Right lobe of liver (tissue), 6 donors: ENCODE measurements around the gene EYA2. TPM values are rescaled to one million over a fixed set of nuclear protein-coding genes. Genes with fewer than 3 reads are reported as not detected.
A peak's percentile ranks its signal among the peaks of the same experiment; 100 is the strongest.
"Not testable (repeated sequence)": the region's sequence is repeated elsewhere in the genome, so short reads cannot be mapped to it uniquely, and the experiment has no call there.

Experiments used
- ATAC-seq, 4 donors: fragments of 200-7000 bp; cut with Tn5 transposase; one replicate each; pipeline ENCODE4 v1.9.1; 2020; ENCODE audit warnings: mild to moderate bottlenecking in 4 of 4, moderate library complexity in 4 of 4
- DNase-seq, 3 donors: peaks; one replicate each; pipeline ENCODE4 v3.0.0-alpha.2; 2020
- H3K27ac ChIP-seq, 3 donors: fragments of 200-600 bp; one replicate each; pipeline ENCODE4 v1.8.0; 2022
- H3K27me3 ChIP-seq, 2 donors: fragments of 200-600 bp; one replicate each; pipeline ENCODE4 v1.8.0; 2022
- H3K36me3 ChIP-seq, 4 donors: fragments of 200-600 bp; sonication (generic) in 1 of 4; one replicate each; pipeline versions ENCODE4 v1.5.1 to v1.8.0; 2017 to 2022; ENCODE audit warnings: control low read depth in 1 of 4
- H3K4me1 ChIP-seq, 4 donors: fragments of 200-600 bp; sonication (generic) in 1 of 4; one replicate each; pipeline versions ENCODE4 v1.5.1 to v1.8.0; 2017 to 2022; ENCODE audit warnings: control low read depth in 1 of 4
- H3K4me3 ChIP-seq, 3 donors: fragments of 200-600 bp; one replicate each; pipeline ENCODE4 v1.8.0; 2022
- H3K9me3 ChIP-seq, 4 donors: fragments of 200-600 bp; sonication (generic) in 1 of 4; one replicate each; pipeline versions ENCODE4 v1.5.1 to v1.8.0; 2017 to 2022; ENCODE audit warnings: control low read depth in 1 of 4
- POLR2A ChIP-seq: fragments of 450-650 bp; IDR thresholded peaks from one replicate; pipeline ENCODE4 v1.6.1; 2017; ENCODE audit warnings: antibody characterized with exemption, mild to moderate bottlenecking
- WGBS: methylation state at CpG from one replicate; pipeline ENCODE4 v1.1.6; 2018; ENCODE audit warnings: low coverage, low lambda C conversion rate; ENCODE audit not compliant: insufficient coverage; ENCODE audit errors: missing lambda C conversion rate; 5-methylcytosine and 5-hydroxymethylcytosine counted together
- intact Hi-C, 2 donors: fragments of 100-400 bp; cut with DNase I; formaldehyde crosslinking; loops; one replicate each; pipeline versions ENCODE4 v1.11.2 to v1.14.1; 2022
- total RNA-seq, 6 experiments: library from RNA; depleted of rRNA in 2 of 6; stranded (reverse); fragments of >200 nt in 2 of 6; fragmentation: NEBNext Ultra II Directional in 3 of 6; extraction: Animal tissue kit (Norgen Biotek cat#: 25700) in 3 of 6; gene quantifications; one replicate each; pipeline versions ENCODE4 v1.1.0 to v1.2.4, GENCODE V29; 2016 to 2023
- TF ChIP-seq, protein P1 (sequence below), 4 donors: fragments of 200-600 bp in 3 of 4; fragments of 450-650 bp in 1 of 4; IDR thresholded peaks; one replicate each; pipeline versions ENCODE4 v1.5.1 to v1.8.0; 2016 to 2022; ENCODE audit warnings: antibody characterized with exemption in 4 of 4, mild to moderate bottlenecking in 2 of 4
- donor health status: DM: no; HTN: yes; CAD: no.
- donor health status: DM: no; HTN: no; CAD: no.
- donor health status: DM: no; HTN: no; CAD: no.
- donor health status: DM: no; HTN: yes; CAD: no.
- donor health status: DM: no; HTN: yes; CAD: no.

The EYA2 gene
- total RNA-seq, 6 experiments from 2014 or later: 0.12 to 3.0 (median 0.49) TPM

GRCh38 chr20:47175493-47175892 lies 280.9 kb downstream of the EYA2 start:
- H3K27ac ChIP-seq: no peak overlapping the region
- H3K36me3 ChIP-seq: no peaks in the 10 kb centered on the region
- no peak overlapping the region for H3K4me3 ChIP-seq
- intact Hi-C loops: loop anchor here in 1 of 2 donors (10.0 kb wide), 1 partner anchor 449 kb away; no protein-coding TSS in a partner anchor
- H3K27me3 ChIP-seq: no peaks in the 10 kb centered on the region
- no peak for DNase-seq
- no peak for TF ChIP-seq POLR2A
- TF ChIP-seq, protein P1, sequence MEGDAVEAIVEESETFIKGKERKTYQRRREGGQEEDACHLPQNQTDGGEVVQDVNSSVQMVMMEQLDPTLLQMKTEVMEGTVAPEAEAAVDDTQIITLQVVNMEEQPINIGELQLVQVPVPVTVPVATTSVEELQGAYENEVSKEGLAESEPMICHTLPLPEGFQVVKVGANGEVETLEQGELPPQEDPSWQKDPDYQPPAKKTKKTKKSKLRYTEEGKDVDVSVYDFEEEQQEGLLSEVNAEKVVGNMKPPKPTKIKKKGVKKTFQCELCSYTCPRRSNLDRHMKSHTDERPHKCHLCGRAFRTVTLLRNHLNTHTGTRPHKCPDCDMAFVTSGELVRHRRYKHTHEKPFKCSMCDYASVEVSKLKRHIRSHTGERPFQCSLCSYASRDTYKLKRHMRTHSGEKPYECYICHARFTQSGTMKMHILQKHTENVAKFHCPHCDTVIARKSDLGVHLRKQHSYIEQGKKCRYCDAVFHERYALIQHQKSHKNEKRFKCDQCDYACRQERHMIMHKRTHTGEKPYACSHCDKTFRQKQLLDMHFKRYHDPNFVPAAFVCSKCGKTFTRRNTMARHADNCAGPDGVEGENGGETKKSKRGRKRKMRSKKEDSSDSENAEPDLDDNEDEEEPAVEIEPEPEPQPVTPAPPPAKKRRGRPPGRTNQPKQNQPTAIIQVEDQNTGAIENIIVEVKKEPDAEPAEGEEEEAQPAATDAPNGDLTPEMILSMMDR (IDR thresholded peaks at IDR 0.05): no peak
- H3K4me1 ChIP-seq: no peaks in the 10 kb centered on the region
- H3K9me3 ChIP-seq: no peaks in the 10 kb centered on the region
- 22% methylated on average over 6 of the region's 6 CpGs for WGBS
- peak in 2 of 4 donors; percentile 56 to 60 for ATAC-seq

GRCh38 chr20:47176217-47176616 lies 281.6 kb downstream of the EYA2 start:
- intact Hi-C loops: loop anchor here in 1 of 2 donors (10.0 kb wide), 1 partner anchor 449 kb away; no protein-coding TSS in a partner anchor
- not testable (repeated sequence) for H3K9me3 ChIP-seq, H3K36me3 ChIP-seq, ATAC-seq, H3K27me3 ChIP-seq, H3K4me3 ChIP-seq, H3K4me1 ChIP-seq, DNase-seq, H3K27ac ChIP-seq
- WGBS: 59% methylated on average over 4 of the region's 5 CpGs

DNA sequence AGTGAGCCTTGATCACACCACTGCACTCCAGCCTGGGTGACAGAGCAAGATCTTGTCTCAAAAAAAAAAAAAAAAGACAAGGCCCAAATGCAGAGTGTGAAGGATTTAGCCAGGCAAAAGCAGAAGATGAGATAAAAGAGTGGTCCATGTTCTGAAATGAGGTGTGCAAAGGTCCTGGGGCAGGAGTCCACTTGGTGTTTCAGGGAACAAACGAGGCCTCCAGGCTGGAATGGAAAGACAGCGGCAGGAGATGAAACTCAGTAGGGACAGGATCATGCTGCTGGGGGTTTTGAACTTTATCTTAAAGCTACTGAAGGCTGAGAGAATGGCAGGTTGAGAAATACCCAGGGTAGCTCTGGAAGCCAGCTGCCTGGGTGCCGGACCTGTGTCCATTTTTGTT lies 283.6 kb downstream of the EYA2 start:
- no peak for TF ChIP-seq POLR2A
- TF ChIP-seq, protein P1 (IDR thresholded peaks at IDR 0.05): no peak
- 83% methylated on average over 3 of the region's 3 CpGs for WGBS
- intact Hi-C loops: loop anchor here in 1 of 2 donors (10.0 kb wide), 1 partner anchor 447 kb away; no protein-coding TSS in a partner anchor
- no peak overlapping the region for H3K27ac ChIP-seq
- H3K4me3 ChIP-seq: no peak overlapping the region
- H3K9me3 ChIP-seq: no peaks in the 10 kb centered on the region
- no peaks in the 10 kb centered on the region for H3K27me3 ChIP-seq
- H3K4me1 ChIP-seq: no peaks in the 10 kb centered on the region
- ATAC-seq (no peak), DNase-seq (no peak)
- H3K36me3 ChIP-seq: no peaks in the 10 kb centered on the region

DNA sequence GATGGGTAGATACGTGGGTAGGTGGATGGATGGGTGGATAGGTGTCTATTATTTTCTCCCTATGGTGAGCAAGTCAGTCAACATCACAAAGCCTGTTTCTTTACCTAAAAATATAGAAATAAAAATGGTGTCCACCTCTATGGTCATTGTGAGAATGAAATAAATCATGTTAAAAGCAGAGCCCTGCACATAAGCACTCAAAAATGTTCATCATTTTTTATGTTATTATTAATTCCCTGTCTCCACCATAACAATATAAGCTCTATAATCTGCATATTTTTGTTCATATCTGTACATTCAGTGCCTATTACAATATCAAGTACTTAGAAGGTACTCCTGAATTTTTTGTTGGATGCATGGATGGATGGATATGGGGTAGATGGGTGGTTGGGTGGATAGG lies 284.2 kb downstream of the EYA2 start:
- H3K4me1 ChIP-seq: no peaks in the 10 kb centered on the region
- H3K27ac ChIP-seq: no peak overlapping the region
- intact Hi-C loops: loop anchor here in 1 of 2 donors (10.0 kb wide), 1 partner anchor 446 kb away; no protein-coding TSS in a partner anchor
- ATAC-seq: no peak
- WGBS: 65% methylated on average over 1 of the region's 1 CpG
- no peaks in the 10 kb centered on the region for H3K9me3 ChIP-seq
- no peaks in the 10 kb centered on the region for H3K36me3 ChIP-seq
- no peaks in the 10 kb centered on the region for H3K27me3 ChIP-seq
- H3K4me3 ChIP-seq: no peak overlapping the region
- no peak for DNase-seq
- no peak for TF ChIP-seq POLR2A
- TF ChIP-seq, protein P1 (IDR thresholded peaks at IDR 0.05): no peak

GRCh38 chr20:47179267-47179666 lies 284.6 kb downstream of the EYA2 start:
- TF ChIP-seq, protein P1 (IDR thresholded peaks at IDR 0.05): no peak
- TF ChIP-seq POLR2A: no peak
- intact Hi-C loops: loop anchor here in 1 of 2 donors (10.0 kb wide), 1 partner anchor 446 kb away; no protein-coding TSS in a partner anchor
- ATAC-seq: no peak

More at GRCh38 chr20:47179267-47179666, 284.6 kb downstream of the EYA2 start:
- no peaks in the 10 kb centered on the region for H3K4me1 ChIP-seq
- no peak overlapping the region for H3K27ac ChIP-seq
- no peaks in the 10 kb centered on the region for H3K36me3 ChIP-seq
- DNase-seq: no peak
- no peaks in the 10 kb centered on the region for H3K27me3 ChIP-seq
- H3K9me3 ChIP-seq: no peaks in the 10 kb centered on the region
- no peak overlapping the region for H3K4me3 ChIP-seq
